ENCODE data around the gene CISD1. TPM values are rescaled to one million over a fixed set of nuclear protein-coding genes. Genes with fewer than 3 reads are reported as not detected.

CISD1 gene
- total RNA-seq, 4 donors from 2014 or later: 30.8 to 46.3 (median 33.0) TPM

- Histone ChIP-seq H3K27me3 (no peaks in the 10 kb centered on the region), H3K27ac (replicated peaks in 1 of 4) (no peak overlapping the region), H3K4me1 (no peaks in the 10 kb centered on the region), H3K36me3 (no peaks in the 10 kb centered on the region), H3K9me3 (no peaks in the 10 kb centered on the region), H3K4me3 (no peak overlapping the region)
- intact Hi-C loops (cut with DNase I): no loop called here
- no peak for DNase-seq (ENCODE audit: extremely low spot score)
- WGBS: 97% methylated on average over 1 of the region's 1 CpG
- no peak for TF ChIP-seq POLR2A (IDR thresholded peaks at IDR 0.05; ENCODE audit: low read depth)
- TF ChIP-seq POLR2AphosphoS5 (IDR thresholded peaks at IDR 0.05): no peak
- TF ChIP-seq EP300 (IDR thresholded peaks at IDR 0.05): no peak
- TF ChIP-seq, protein P1, sequence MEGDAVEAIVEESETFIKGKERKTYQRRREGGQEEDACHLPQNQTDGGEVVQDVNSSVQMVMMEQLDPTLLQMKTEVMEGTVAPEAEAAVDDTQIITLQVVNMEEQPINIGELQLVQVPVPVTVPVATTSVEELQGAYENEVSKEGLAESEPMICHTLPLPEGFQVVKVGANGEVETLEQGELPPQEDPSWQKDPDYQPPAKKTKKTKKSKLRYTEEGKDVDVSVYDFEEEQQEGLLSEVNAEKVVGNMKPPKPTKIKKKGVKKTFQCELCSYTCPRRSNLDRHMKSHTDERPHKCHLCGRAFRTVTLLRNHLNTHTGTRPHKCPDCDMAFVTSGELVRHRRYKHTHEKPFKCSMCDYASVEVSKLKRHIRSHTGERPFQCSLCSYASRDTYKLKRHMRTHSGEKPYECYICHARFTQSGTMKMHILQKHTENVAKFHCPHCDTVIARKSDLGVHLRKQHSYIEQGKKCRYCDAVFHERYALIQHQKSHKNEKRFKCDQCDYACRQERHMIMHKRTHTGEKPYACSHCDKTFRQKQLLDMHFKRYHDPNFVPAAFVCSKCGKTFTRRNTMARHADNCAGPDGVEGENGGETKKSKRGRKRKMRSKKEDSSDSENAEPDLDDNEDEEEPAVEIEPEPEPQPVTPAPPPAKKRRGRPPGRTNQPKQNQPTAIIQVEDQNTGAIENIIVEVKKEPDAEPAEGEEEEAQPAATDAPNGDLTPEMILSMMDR (IDR thresholded peaks at IDR 0.05): no peak
Observed at GRCh38 chr10:58319599-58319998, 50.6 kb downstream of the CISD1 start.

DNA sequence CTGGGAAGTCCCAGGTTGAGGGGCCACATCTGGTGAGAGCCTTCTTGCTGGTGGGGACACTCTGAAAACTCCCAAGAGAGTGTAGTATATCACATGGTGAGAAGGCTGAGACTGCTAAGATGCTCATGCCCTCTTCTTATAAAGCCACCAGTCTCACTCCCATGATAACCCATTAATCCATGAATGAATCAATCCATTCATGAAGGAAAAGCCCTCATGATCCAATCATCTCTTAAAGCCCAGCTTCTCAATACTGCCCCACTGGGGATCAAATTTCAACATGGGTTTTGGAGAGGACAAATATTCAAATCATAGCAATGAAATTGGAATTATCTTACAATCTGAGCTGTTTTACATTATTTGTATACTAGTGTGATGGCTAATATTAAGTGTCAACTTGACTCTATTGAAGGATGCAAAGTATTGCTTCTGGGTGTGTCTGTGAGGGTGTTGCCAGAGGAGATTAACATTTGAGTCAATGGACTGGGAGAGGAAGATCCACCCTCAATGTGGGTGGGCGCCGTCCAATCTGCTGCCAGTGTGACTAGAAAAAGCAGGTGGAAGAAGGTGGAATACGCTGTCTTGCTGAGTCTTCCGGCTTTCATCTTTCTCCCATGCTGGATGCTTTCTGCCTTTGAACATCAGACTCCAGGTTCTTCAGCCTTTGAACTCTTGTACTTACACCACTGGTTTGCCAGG lies 51.5 kb downstream of the CISD1 start:
- Histone ChIP-seq H3K36me3 (no peaks in the 10 kb centered on the region), H3K4me3 (no peak overlapping the region), H3K27ac (replicated peaks in 1 of 4) (no peak overlapping the region), H3K27me3 (no peaks in the 10 kb centered on the region), H3K4me1 (no peaks in the 10 kb centered on the region), H3K9me3 (no peaks in the 10 kb centered on the region)
- no peak for TF ChIP-seq EP300 (IDR thresholded peaks at IDR 0.05)
- TF ChIP-seq, protein P1 (IDR thresholded peaks at IDR 0.05): no peak
- TF ChIP-seq POLR2AphosphoS5 (IDR thresholded peaks at IDR 0.05): no peak
- no peak for TF ChIP-seq POLR2A (IDR thresholded peaks at IDR 0.05; ENCODE audit: low read depth)
- intact Hi-C loops (cut with DNase I): no loop called here
- WGBS: 93% methylated on average over 4 of the region's 4 CpGs
- DNase-seq (ENCODE audit: extremely low spot score): no peak

- 80% methylated on average over 3 of the region's 3 CpGs for WGBS
- H3K4me1 ChIP-seq: peaks cover 0 to 6% (median 0%) of the 10 kb centered on the region in 4 donors
- no peak overlapping the region for H3K27ac ChIP-seq (replicated peaks in 1 of 4)
- TF ChIP-seq POLR2AphosphoS5 (IDR thresholded peaks at IDR 0.05) (no peak), POLR2A (IDR thresholded peaks at IDR 0.05; ENCODE audit: low read depth) (no peak), EP300 (IDR thresholded peaks at IDR 0.05) (no peak)
- TF ChIP-seq, protein P1 (IDR thresholded peaks at IDR 0.05): no peak
- no peak overlapping the region for H3K4me3 ChIP-seq
- no peaks in the 10 kb centered on the region for H3K9me3 ChIP-seq
- no peaks in the 10 kb centered on the region for H3K36me3 ChIP-seq
- DNase-seq (ENCODE audit: extremely low spot score): no peak
- H3K27me3 ChIP-seq: peaks cover 0 to 12% (median 0%) of the 10 kb centered on the region in 4 donors
- intact Hi-C loops (cut with DNase I): no loop called here
Observed at GRCh38 chr10:58322072-58322834, 53.3 kb downstream of the CISD1 start.

DNA sequence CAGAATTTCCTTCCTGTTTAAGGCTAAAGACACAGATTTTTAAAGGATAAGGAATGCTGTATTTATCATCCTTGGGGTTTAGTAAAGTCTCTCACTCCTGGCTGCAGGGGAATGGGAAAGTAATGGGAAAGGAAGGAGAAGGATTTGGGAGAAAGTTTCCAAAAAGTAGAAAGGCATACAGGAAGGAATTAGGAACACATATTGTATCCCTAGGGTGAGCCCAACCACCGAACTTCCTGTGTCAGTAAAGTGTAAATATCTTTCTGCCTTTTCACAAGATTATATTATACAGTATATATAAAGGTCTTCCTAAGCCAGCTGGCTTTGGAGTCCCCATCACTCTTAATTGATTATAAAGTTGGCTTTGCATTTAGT lies 53.9 kb downstream of the CISD1 start:
- Histone ChIP-seq H3K4me3 (no peak overlapping the region), H3K27me3 (peaks cover 0 to 12% (median 0%) of the 10 kb centered on the region in 4 donors), H3K4me1 (peaks cover 0 to 8% (median 0%) of the 10 kb centered on the region in 4 donors), H3K36me3 (no peaks in the 10 kb centered on the region), H3K9me3 (no peaks in the 10 kb centered on the region), H3K27ac (replicated peaks in 1 of 4) (no peak overlapping the region)
- TF ChIP-seq EP300 (IDR thresholded peaks at IDR 0.05) (no peak), POLR2A (IDR thresholded peaks at IDR 0.05; ENCODE audit: low read depth) (no peak), POLR2AphosphoS5 (IDR thresholded peaks at IDR 0.05) (no peak)
- TF ChIP-seq, protein P1 (IDR thresholded peaks at IDR 0.05): no peak
- 46% methylated on average over 1 of the region's 1 CpG for WGBS
- intact Hi-C loops (cut with DNase I): no loop called here
- DNase-seq (ENCODE audit: extremely low spot score): no peak
